Glomerular visceral epithelial cell (primary cell): Measurements from ENCODE around the gene TMEM260.
"Not testable (repeated sequence)": the region's sequence is repeated elsewhere in the genome, so short reads cannot be mapped to it uniquely, and the experiment has no call there.

Experiments used
- DNase-seq: peaks from one replicate; pipeline ENCODE4 v3.0.0-alpha.2; 2016; ENCODE audit errors: extremely low spot score

Gene TMEM260

GRCh38 chr14:56667290-56667689 lies 87.7 kb downstream of the TMEM260 start:
- DNase-seq, result not testable (repeated sequence)

GRCh38 chr14:56676042-56676441 lies 96.4 kb downstream of the TMEM260 start:
- DNase-seq, result no peak

GRCh38 chr14:56678838-56679237 lies 99.2 kb downstream of the TMEM260 start:
- DNase-seq, result no peak

- no peak for DNase-seq
Measured at GRCh38 chr14:56686416-56686815, 106.8 kb downstream of the TMEM260 start.

- no peak for DNase-seq
Measured at GRCh38 chr14:56687123-56687522, 107.5 kb downstream of the TMEM260 start.

GRCh38 chr14:56694609-56695008 lies 115.0 kb downstream of the TMEM260 start:
- no peak for DNase-seq

- DNase-seq, result not testable (repeated sequence)
Measured at GRCh38 chr14:56695216-56695615, 115.6 kb downstream of the TMEM260 start.
